GM19467 (cell line): ENCODE data around the gene VWA5B2.
A peak's percentile ranks its signal among the peaks of the same experiment; 100 is the strongest.
"Not testable (repeated sequence)": the region's sequence is repeated elsewhere in the genome, so short reads cannot be mapped to it uniquely, and the experiment has no call there.

Source experiments
- ATAC-seq: cut with Tn5 transposase; IDR thresholded peaks from one replicate; pipeline ENCODE4 v1.9.1; 2021; ENCODE audit warnings: mild to moderate bottlenecking, moderate library complexity; ENCODE audit not compliant: unreplicated experiment

Gene VWA5B2

GRCh38 chr3:184241141-184241446, 11.7 kb downstream of the VWA5B2 start:
- no peak for ATAC-seq

DNA sequence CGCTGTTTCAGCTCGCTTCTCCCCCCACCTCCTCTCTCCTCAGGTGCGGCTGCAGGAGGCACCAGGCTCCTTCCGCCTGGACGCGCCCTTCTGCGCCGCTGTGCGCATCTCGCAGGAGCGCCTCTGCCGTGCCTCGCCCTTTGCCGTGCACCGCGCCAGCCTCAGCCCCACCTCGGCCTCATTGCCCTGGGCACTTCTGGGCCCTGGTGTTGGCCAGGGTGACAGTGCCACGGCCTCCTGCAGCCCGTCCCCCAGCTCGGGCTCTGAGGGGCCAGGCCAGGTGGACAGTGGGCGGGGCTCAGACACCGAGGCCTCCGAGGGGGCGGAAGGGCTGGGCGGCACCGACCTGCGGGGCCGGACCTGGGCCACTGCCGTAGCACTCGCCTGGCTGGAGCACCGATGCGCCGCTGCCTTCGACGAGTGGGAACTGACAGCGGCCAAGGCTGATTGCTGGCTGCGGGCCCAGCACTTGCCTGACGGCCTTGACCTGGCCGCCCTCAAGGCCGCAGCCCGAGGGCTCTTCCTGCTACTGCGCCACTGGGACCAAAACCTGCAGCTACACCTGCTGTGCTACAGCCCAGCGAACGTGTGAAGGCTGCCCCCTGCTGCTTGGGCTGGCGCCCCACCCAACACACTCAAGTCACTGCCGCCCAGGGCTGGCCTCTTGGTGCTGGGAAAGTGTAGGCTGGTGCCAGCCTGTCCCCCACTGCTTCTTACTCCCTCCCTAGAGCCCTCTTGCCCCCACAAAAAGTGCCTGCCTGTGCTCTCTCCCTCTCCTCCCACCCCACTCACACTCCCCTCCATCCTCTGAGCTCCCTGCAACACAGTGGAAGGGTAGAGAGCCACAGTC, 12.3 kb downstream of the VWA5B2 start:
- ATAC-seq, result no peak

- ATAC-seq, result no peak
Observed at GRCh38 chr3:184242297-184242685, 12.9 kb downstream of the VWA5B2 start.

DNA sequence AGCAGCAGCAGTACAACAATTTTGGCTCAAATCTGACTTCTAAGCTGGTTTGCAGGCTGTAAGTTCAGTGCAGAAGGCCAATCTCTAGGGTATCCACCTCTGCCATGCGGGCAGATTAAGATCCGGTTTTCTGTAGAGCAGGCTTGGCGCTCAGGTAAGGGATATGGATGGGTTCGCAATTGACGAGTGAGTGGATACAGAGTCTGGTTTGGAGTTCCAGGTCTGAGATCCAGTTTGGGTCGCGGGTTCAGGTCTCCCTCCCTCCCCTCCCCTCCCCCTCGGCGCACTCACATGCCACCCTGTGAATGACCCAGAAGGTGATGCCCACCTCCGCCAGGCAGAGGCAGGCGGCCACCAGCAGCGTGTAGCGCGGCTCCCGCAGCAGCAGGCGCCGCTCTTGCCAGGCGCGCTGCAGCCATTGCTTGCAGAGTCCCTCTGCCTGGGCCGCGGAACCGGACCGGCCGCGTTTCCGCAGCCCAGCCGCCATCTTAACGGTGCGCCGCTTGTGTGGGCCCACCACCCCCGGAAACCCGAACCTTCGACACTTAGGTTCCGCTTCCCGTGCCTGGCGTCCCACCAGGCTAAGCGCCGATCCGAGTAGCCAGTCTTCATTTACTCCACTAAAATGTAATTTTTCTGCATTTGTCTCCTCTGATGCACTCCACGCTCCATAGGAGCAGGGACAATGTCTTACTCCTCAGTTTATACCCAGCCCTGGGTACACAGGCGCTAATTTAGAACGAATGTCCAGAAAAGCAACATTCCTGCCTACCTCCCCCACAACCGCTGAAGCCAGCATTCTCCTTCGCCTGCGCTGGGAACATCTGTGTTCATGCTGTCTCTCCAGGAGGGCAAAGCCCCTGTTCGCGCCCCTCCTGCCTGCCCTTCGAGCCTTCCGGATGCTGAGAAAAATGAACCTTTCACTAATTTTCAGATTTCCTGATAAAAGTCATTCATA, 19.3 kb downstream of the VWA5B2 start, which contains the start of gene ALG3:
TSS of gene ALG3 (minus strand) at position 509 of the 958 bp plus-strand sequence. CDS start at position 487, 22 bp downstream.
- peak; percentile 43 for ATAC-seq

DNA sequence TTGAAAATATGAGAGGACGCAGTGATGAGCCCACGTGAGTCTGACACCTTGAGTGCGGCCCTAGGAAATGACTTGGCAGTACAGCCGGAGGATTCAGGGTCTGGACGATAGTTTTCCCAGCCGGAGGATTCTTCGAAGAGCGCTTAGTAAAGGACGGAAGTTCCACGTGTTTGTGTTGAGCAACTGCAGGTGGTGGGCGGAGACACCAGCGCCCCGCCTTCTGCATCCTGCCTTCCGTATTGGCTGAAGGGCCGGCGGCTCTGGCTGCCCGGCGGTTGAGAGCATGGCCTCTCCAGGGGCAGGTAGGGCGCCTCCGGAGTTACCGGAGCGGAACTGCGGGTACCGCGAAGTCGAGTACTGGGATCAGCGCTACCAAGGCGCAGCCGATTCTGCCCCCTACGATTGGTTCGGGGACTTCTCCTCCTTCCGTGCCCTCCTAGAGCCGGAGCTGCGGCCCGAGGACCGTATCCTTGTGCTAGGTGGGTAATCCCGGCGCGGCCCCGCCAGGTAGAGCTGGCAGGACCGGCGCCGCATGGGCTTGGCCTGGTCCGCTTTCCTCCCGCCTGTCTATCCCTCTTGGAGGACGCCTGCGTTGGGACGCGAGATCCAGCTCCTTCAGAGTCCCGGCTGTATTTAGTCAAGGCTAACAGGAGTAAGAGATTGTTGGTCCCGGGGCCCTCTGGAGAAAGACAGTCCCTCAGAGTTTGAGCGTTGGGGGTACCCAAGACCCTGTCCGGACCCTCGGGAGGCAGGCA, 20.2 kb downstream of the VWA5B2 start, which contains the start of gene EEF1AKMT4:
TSS of gene EEF1AKMT4 (plus strand) at position 261 of the 755 bp plus-strand sequence. CDS start at position 284, 23 bp downstream.
- peak; percentile 89 for ATAC-seq

GRCh38 chr3:184250167-184250828, 20.9 kb downstream of the VWA5B2 start:
- ATAC-seq, result peak; percentile 57

GRCh38 chr3:184255291-184256039, 26.1 kb downstream of the VWA5B2 start:
- ATAC-seq, result no peak

DNA sequence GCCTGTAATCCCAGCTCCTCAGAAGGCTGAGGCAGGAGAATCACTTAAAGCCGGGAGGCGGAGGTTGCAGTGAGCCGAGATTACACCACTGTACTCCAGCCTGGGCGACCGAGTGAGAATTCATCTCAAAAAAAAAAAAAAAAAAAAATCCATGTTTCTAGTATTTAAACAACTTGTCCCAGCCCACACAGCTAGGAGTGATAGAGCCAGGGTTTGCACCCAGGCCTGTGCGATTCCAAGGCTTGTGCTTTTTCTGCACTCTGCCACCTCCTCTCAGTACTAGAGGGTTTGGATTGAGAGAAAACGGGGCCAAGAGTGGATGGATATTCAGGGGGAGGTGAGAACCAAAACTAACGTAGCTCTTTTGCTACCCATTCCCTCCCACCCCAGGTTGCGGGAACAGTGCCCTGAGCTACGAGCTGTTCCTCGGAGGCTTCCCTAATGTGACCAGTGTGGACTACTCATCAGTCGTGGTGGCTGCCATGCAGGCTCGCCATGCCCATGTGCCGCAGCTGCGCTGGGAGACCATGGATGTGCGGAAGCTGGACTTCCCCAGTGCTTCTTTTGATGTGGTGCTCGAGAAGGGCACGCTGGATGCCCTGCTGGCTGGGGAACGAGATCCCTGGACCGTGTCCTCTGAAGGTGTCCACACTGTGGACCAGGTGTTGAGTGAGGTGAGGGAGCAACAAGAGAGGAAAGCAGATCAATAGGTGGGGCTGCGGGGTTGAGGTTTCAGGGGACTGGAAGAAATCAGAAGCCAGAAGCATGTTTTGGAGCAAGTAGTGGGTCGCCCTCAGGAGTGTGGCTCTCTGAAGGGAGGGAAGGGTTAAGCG, 27.9 kb downstream of the VWA5B2 start:
- no peak for ATAC-seq

DNA sequence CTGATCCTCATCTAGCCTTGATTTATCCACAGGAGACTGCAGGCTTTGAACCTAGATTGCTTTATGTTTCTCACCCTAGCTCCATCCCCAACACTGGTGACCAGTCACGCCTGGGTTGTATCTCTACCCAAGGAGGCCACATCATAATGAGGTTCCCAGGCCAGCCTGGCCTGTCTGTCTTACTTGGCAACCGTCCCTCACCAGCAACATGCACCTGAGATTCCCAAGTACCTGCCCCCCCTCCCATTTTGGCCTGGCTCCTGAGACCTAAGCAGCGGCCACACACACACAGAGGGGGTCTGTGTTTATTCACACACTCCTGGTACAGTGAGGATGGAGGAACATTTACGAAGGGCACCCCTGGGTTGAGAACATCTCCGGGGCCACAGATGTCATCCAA, 29.5 kb downstream of the VWA5B2 start:
- ATAC-seq, result no peak

DNA sequence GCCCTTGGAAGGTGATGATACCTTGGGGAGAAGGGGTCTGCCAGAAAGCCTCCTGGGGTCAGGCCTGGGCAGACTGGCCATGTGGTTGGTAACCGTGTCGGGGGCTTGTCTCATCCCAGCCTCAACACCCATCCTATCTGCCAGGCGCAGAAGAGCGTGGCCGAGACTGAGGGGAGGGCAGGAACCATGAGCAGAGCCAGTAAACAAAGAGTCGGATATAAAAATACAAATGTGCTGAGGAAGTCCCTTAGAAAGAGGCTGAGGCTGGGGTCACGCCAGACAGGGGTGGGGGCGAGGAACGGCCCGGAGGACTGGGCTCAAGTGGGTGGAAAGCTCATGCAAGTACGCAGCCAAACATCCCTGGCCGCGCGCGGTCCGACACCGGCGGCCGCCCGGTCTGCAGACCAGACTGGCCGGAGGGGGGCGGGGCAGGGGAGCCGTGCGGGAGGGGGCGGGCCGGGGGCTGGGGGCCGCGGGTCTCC, 30.1 kb downstream of the VWA5B2 start:
- ATAC-seq, result no peak

- no peak for ATAC-seq
Observed at GRCh38 chr3:184259878-184260723, 30.7 kb downstream of the VWA5B2 start.

- no peak for ATAC-seq
Observed at GRCh38 chr3:184260724-184261269, 31.4 kb downstream of the VWA5B2 start.

DNA sequence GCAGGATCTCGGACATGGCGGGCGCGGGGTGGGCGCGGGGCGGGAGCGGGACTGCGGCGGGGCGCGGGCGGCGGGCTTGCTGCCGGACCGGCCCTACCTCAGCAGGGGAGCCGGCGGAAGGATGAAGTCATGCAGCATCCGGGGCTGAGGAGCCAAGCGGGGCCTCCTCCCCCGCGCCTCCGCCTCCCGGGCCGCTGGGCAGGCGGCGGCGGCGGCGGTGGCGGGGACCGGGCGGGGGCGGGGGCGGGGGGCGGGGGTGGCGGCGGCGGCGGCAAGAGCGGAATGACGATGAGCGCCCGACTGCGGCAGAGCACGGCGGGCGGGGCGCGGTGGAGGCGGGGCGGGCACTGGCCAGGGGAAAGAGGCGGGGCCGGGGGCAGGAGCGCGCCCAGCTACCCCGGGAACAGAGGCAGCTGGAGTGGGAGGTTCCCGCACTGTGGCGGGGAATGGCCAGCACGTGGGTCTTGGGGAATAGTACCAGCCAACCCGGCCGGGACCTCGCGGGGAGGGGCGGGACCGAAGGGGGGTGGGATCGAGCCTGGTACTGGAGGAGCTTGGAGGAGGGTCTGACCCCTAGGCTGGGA, 32.0 kb downstream of the VWA5B2 start, which contains the start of gene CAMK2N2:
TSS of gene CAMK2N2 (minus strand) at position 284 of the 584 bp plus-strand sequence. CDS start at position 16, 268 bp downstream.
- no peak for ATAC-seq

DNA sequence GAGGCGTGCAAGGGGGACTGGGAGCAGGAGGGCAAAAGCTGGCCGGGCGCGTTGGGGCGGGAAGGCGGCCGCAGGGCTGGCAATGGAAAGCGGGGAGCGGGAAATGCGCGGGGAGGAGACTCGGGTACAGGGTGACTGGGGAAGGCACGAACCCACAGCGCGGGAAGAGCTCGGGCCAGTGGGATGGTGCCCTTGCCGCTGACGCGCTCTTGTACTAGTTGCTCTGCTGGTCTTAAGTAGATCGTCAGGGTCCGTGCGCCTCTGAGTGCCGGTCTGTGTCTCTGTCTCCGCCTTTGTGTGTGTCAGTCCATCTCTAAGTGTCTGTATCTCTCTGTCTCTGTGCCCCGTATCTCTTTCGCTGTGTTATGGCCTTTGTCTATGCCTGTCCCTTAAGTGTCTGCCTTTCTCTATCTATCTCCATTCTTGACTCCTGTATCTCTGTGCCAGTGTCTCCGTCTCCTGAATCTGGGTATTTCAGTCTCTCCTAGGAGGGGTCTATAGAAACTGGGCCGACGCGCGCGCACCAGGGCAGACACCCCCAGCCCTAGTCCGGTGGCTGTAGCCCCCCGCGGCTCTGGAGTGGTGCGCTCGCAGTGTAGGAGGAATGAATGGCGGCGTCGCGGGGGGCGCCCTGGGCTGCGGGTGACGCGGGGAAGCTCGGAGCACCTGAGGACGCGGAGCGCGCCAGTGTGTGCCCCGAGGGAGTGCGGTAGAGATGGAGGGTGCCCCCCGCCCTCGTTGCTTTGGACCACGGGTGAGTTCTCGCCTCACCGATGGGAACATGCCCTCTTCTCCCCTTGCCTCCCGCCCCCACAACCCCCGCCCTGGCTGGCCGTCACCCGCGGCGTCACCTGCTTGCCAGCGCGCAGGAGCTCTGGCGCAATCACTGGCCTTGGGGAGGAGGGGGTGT, 32.7 kb downstream of the VWA5B2 start:
- ATAC-seq, result no peak

- no peak for ATAC-seq
Observed at GRCh38 chr3:184262764-184263179, 33.4 kb downstream of the VWA5B2 start.

DNA sequence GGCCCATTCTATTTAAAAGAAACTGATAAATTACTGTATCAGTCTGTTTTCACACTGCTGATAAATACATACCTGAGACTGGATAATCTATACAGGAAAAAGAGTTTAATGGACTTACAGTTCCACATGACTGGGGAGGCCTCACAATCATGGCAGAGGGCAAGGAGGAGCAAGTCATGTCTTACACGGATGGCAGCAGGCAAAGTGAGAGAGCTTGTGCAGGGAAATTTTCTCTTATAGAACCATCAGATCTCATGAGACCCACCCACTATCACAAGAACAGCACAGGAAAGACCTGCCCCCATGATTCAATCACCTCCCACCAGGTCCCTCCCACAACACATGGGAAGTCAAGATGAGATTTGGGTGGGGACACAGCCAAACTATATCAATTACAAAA, 37.9 kb downstream of the VWA5B2 start:
- ATAC-seq, result not testable (repeated sequence)
